RWPE2 (cell line): ENCODE measurements around the gene RAB39A.
"Not testable (repeated sequence)": the region's sequence is repeated elsewhere in the genome, so short reads cannot be mapped to it uniquely, and the experiment has no call there.

ENCODE experiments used
- ATAC-seq: fragments of 200-7000 bp; cut with Tn5 transposase; 3 replicates; pipeline ENCODE4 v1.9.1; 2021; ENCODE audit warnings: low read depth
- DNase-seq: peaks from one replicate; pipeline ENCODE4 v3.0.0-alpha.2; 2020; ENCODE audit warnings: low spot score
- H3K27ac ChIP-seq: fragments of 450-650 bp; 2 replicates; pipeline ENCODE4 v1.5.1; 2017; ENCODE audit warnings: mild to moderate bottlenecking; ENCODE audit not compliant: poor library complexity, severe bottlenecking
- H3K27me3 ChIP-seq: fragments of 250-450 bp; sonication (Bioruptor Pico); 2 replicates; pipeline ENCODE4 v1.5.1; 2021; ENCODE audit warnings: mild to moderate bottlenecking, moderate library complexity; ENCODE audit not compliant: insufficient read depth, poor library complexity, severe bottlenecking
- H3K36me3 ChIP-seq: fragments of 250-450 bp; sonication (Bioruptor Pico); 2 replicates; pipeline ENCODE4 v1.5.1; 2020; ENCODE audit warnings: low read depth, mild to moderate bottlenecking, moderate library complexity
- H3K4me1 ChIP-seq: fragments of 250-450 bp; sonication (Bioruptor Pico); 2 replicates; pipeline ENCODE4 v1.5.1; 2021; ENCODE audit warnings: mild to moderate bottlenecking, moderate library complexity; ENCODE audit not compliant: insufficient read depth, poor library complexity, severe bottlenecking
- H3K4me3 ChIP-seq: fragments of 250-450 bp; sonication (Bioruptor Pico); 2 replicates; pipeline ENCODE4 v1.5.1; 2021; ENCODE audit warnings: mild to moderate bottlenecking, moderate library complexity; ENCODE audit not compliant: severe bottlenecking
- H3K9me3 ChIP-seq: fragments of 250-450 bp; sonication (Bioruptor Pico); 2 replicates; pipeline ENCODE4 v1.5.1; 2021; ENCODE audit warnings: mild to moderate bottlenecking, moderate library complexity; ENCODE audit not compliant: severe bottlenecking
- TF ChIP-seq, protein P1 (sequence below): fragments of 450-650 bp; IDR thresholded peaks from one replicate; pipeline ENCODE4 v1.5.1; 2017; ENCODE audit warnings: mild to moderate bottlenecking, moderate library complexity; ENCODE audit not compliant: poor library complexity, severe bottlenecking

Gene RAB39A

DNA sequence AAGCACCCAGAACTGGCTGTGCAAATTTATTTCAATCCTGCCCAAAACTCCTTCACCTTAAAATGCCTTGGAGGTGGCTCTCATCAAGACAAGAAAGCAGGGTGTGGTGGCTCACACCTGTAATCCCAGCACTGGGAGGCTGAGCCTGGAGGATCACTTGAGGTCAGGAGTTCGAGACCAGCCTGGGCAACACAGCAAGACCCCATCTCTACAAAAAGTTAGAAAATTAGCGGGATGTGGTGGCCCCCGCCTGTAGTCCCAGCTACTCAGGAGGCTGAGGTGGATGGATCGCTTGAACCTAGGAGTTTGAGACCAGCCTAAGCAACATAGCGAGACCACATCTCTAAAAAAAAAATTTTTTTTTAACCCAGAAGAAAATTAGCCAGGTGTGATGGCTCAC is 689 bp upstream of the RAB39A start:
- no peak for DNase-seq
- Histone ChIP-seq H3K27me3 (peaks cover 22% of the 10 kb centered on the region), H3K9me3 (no peaks in the 10 kb centered on the region), H3K27ac (no peak overlapping the region), H3K4me3 (peak overlapping the region; percentile 28), H3K4me1 (no peaks in the 10 kb centered on the region), H3K36me3 (no peaks in the 10 kb centered on the region)
- ATAC-seq, result no peak
- TF ChIP-seq, protein P1, sequence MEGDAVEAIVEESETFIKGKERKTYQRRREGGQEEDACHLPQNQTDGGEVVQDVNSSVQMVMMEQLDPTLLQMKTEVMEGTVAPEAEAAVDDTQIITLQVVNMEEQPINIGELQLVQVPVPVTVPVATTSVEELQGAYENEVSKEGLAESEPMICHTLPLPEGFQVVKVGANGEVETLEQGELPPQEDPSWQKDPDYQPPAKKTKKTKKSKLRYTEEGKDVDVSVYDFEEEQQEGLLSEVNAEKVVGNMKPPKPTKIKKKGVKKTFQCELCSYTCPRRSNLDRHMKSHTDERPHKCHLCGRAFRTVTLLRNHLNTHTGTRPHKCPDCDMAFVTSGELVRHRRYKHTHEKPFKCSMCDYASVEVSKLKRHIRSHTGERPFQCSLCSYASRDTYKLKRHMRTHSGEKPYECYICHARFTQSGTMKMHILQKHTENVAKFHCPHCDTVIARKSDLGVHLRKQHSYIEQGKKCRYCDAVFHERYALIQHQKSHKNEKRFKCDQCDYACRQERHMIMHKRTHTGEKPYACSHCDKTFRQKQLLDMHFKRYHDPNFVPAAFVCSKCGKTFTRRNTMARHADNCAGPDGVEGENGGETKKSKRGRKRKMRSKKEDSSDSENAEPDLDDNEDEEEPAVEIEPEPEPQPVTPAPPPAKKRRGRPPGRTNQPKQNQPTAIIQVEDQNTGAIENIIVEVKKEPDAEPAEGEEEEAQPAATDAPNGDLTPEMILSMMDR, result no peak

DNA sequence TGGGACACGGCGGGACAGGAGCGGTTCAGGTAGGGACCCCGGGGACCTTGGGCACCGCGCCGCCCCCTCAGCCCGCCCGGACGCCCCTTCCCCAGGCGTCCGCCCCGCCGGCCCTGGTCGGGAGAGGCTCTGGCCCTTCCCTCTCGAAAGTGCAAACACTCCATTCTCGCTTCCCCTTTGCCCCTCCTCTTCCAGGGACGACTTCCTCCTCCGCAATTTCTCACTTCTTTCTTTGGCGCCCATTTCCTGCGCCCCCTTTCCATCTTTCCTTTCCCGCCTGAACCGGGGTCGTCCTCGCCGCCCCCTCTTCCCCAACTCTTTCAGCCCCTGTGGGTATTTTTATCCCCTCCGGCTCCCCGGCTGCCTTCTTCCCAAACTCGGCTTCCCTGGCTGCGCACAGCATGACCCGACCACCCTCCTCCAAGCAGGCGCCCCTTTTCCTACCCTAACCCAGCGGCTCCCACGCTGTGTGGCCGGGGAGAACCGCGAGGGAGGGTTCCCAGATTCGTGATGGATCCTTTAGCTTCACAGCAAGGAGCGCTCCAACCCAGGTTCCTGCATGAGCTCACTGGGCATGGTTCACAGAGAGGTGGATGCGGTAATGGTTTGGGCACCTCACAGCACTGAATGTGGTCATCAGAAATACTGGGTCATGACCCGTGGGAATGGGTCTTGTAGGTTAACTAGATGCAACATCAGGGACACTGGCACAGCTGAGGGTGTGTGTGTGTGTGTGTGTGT is 689 bp downstream of the RAB39A start:
- H3K4me1 ChIP-seq, result no peaks in the 10 kb centered on the region
- ATAC-seq (no peak), DNase-seq (no peak)
- H3K4me3 ChIP-seq, result peak overlapping the region; percentile 31
- H3K27ac ChIP-seq, result no peak overlapping the region
- TF ChIP-seq, protein P1, result no peak
- peaks cover 22% of the 10 kb centered on the region for H3K27me3 ChIP-seq
- no peaks in the 10 kb centered on the region for H3K36me3 ChIP-seq
- H3K9me3 ChIP-seq, result no peaks in the 10 kb centered on the region

DNA sequence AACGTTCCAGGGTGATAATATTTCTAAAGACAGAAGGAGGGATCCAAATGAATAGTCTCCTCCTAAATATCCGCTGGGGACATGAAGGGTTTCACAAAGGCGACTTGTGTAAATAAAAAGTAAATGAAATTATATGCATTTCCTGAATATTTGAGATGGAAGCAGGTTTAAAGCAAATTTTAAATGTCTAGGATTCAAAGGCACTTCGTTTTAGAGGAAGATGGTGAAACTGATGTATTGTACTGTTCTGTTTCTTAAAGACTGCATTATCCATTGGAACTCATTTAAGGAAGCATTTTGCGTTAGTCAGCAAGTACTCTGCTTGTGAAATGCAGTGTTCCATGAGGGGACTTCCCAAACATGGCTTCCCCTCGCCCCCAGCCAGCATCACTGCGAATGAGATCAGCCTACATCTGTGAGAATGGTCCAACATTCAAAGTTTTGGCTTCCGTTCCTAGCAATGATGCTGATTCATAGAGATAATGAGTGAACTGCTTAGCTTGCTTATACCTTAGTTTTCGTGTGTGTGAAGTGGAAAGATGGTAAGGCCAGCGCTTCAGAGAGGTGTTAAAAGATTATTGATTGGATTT is 1.5 kb downstream of the RAB39A start:
- no peak overlapping the region for H3K27ac ChIP-seq
- H3K4me3 ChIP-seq, result no peak overlapping the region

DNA sequence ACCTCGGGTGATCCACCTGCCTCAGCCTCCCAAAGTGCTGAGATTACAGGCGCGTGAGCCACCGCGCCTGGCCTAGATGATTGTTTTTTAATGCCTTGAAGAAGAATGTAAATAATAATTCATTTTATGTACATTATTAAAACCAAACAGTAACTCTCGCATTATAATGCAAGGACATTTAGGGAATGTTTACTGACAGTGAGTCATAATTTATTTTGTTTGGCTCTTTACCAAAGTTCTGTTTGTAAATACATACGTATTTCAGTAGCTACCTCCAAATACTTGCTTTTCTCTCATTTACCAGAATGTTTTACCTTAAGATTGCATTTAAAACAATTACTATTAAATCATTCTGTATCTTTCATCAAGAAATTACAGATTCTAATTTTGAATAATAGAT is 3.0 kb downstream of the RAB39A start:
- no peaks in the 10 kb centered on the region for H3K36me3 ChIP-seq
- no peak overlapping the region for H3K4me3 ChIP-seq
- peaks cover 22% of the 10 kb centered on the region for H3K27me3 ChIP-seq
- H3K27ac ChIP-seq, result no peak overlapping the region
- no peaks in the 10 kb centered on the region for H3K9me3 ChIP-seq
- ATAC-seq, result no peak
- no peaks in the 10 kb centered on the region for H3K4me1 ChIP-seq
- DNase-seq, result no peak
- TF ChIP-seq, protein P1, result no peak

More for the DNA sequence above, 1.5 kb downstream of the RAB39A start:
- Histone ChIP-seq H3K27me3 (peaks cover 22% of the 10 kb centered on the region), H3K9me3 (no peaks in the 10 kb centered on the region), H3K36me3 (no peaks in the 10 kb centered on the region), H3K4me1 (no peaks in the 10 kb centered on the region)
- ATAC-seq (no peak), DNase-seq (no peak)
- TF ChIP-seq, protein P1, result no peak

DNA sequence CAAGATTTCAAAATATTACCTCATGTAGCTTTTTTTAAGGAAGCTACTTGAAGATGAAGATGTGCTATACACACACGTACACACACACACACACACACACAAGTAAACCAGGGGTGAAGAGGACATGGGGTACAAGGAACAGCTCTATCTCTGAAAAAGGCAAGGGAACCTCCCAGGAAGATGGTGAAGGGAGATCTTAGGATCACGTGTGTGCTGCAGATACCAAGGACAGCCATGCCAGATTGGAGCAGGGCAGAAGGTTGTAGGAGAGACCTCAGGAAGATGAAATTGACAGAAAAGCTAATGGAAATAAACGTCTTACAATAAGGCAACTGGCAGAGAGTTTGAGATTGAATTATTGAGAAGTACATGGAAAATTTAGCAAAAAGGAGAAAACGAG is 19.7 kb downstream of the RAB39A start:
- Histone ChIP-seq H3K9me3 (no peaks in the 10 kb centered on the region), H3K4me3 (no peak overlapping the region), H3K27me3 (no peaks in the 10 kb centered on the region), H3K4me1 (no peaks in the 10 kb centered on the region), H3K36me3 (no peaks in the 10 kb centered on the region), H3K27ac (no peak overlapping the region)
- DNase-seq (no peak), ATAC-seq (no peak)
- TF ChIP-seq, protein P1, result no peak

DNA sequence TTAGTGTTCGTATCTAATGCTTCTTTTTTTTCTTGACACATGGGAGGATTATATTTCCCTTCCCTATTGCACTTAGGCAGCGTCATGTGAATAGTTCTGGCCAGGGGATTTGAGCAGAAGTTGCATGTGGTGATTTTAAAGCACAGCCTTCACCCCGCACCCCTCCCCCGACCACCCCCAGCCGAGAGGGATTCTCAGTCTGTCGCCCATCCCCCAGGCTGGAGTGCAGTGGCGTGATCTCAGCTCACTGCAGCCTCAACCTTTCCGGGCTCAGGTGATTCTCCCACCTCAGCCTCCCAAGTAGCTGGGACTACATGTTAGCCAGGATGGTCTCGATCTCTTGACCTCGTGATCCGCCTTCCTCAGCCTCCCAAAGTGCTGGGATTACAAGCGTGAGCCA is 20.1 kb downstream of the RAB39A start:
- H3K36me3 ChIP-seq, DNase-seq, H3K27ac ChIP-seq, ATAC-seq, H3K27me3 ChIP-seq, H3K4me3 ChIP-seq, H3K4me1 ChIP-seq, H3K9me3 ChIP-seq: not testable (repeated sequence)
